Right cardiac atrium (tissue), 5 donors: ENCODE data around the gene ZNF536. TPM values are rescaled to one million over a fixed set of nuclear protein-coding genes. Genes with fewer than 3 reads are reported as not detected.
"Not testable (repeated sequence)": the region's sequence is repeated elsewhere in the genome, so short reads cannot be mapped to it uniquely, and the experiment has no call there.

Experiments used
- ATAC-seq, 2 donors: fragments of 200-7000 bp; cut with Tn5 transposase; one replicate each; pipeline versions ENCODE4 v1.8.0 to v1.9.1; 2020; ENCODE audit warnings: moderate library complexity in 2 of 2, mild to moderate bottlenecking in 1 of 2
- DNase-seq, 3 donors: peaks; one replicate each; pipeline ENCODE4 v3.0.0-alpha.2; 2020
- H3K27ac ChIP-seq: one replicate; pipeline ENCODE4 v1.5.1; 2013; ENCODE audit warnings: mild to moderate bottlenecking, low read length, control low read depth, moderate library complexity
- H3K27me3 ChIP-seq: one replicate; pipeline ENCODE4 v1.6.1; 2013; ENCODE audit not compliant: control insufficient read depth, insufficient read depth
- H3K4me1 ChIP-seq: one replicate; pipeline ENCODE4 v1.6.1; 2013; ENCODE audit warnings: low read length; ENCODE audit not compliant: control insufficient read depth, insufficient read depth
- H3K4me3 ChIP-seq: one replicate; pipeline ENCODE4 v1.5.1; 2013; ENCODE audit warnings: low read length, control low read depth
- H3K9me3 ChIP-seq: one replicate; pipeline ENCODE4 v1.6.1; 2013; ENCODE audit warnings: low read length; ENCODE audit not compliant: control insufficient read depth
- WGBS: extraction: QIAGEN DNeasy Blood & Tissue Kit; methylation state at CpG from one replicate; pipeline ENCODE4 v1.1.7; 2013; 5-methylcytosine and 5-hydroxymethylcytosine counted together
- intact Hi-C, 4 donors: fragments of 100-400 bp; cut with DNase I; formaldehyde crosslinking; loops; one replicate each; pipeline versions ENCODE4 v1.11.0 to v1.14.0; 2022 to 2023
- polyA plus RNA-seq: library from polyadenylated mRNA; stranded (reverse); fragments of 200-250 nt; gene quantifications from one replicate; pipeline ENCODE4 v1.2.3, GENCODE V29; 2013
- total RNA-seq, 4 donors: library from RNA; stranded (reverse); fragmentation: NEBNext Ultra II Directional; extraction: Animal tissue kit (Norgen Biotek cat#: 25700); gene quantifications; one replicate each; pipeline ENCODE4 v1.2.1, GENCODE V29; 2021
- donor health status: healthy with polysubstance abuse.
- donor health status: DM: no; HTN: yes; CAD: no.
- donor health status: DM: no; HTN: no; CAD: no.
- donor health status: DM: no; HTN: yes; CAD: no; lungs with severe emphysema.
- donor health status: DM: yes; HTN: yes; CAD: no.

ZNF536 gene
- total and polyA plus RNA-seq, 5 donors: 2.5 to 6.5 (median 4.2) TPM

DNA sequence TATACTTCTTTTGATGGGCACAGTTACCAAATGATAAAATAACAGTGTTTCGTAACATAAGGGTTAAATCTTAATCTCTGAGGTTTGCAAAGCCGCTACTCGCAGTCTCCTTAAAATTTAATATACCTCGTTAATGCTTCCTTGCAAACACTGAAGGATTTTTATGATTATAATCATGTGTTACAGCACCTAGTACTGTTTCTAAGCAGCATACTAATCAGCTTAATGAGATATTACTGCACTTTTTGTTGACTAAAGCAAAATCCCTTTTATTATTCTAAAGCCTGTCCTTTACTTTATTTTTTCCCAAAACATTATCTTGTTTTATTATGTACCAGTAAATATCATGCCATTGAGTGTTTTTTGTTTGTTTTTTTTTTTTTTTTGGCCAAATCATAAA lies 70.5 kb downstream of the ZNF536 start:
- Histone ChIP-seq H3K4me1 (no peaks in the 10 kb centered on the region), H3K27me3 (no peaks in the 10 kb centered on the region), H3K27ac (no peak overlapping the region), H3K9me3 (no peaks in the 10 kb centered on the region), H3K4me3 (no peak overlapping the region)
- intact Hi-C loops: no loop called here
- no peak for ATAC-seq
- WGBS: 82% methylated on average over 4 of the region's 4 CpGs
- DNase-seq: no peak

DNA sequence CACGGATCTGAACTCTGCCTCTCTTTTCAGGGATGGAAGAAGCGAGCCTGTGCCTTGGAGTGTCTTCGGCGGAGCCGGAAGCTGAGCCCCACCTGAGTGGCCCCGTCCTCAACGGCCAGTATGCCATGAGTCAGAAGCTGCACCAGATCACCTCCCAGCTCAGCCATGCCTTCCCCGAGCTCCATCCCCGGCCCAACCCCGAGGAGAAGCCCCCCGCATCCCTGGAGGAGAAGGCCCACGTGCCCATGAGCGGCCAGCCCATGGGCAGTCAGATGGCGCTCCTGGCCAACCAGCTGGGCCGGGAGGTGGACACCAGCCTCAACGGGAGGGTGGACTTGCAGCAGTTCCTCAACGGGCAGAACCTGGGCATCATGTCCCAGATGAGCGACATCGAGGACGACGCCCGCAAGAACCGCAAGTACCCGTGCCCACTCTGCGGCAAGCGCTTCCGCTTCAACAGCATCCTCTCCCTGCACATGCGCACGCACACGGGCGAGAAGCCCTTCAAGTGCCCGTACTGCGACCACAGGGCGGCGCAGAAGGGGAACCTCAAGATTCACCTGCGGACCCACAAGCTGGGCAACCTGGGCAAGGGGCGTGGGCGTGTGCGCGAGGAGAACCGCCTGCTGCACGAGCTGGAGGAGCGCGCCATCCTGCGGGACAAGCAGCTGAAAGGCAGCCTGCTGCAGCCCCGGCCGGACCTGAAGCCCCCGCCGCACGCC lies 71.5 kb downstream of the ZNF536 start:
- ATAC-seq (no peak), DNase-seq (no peak)
- Histone ChIP-seq H3K4me3 (no peak overlapping the region), H3K27me3 (no peaks in the 10 kb centered on the region), H3K27ac (no peak overlapping the region), H3K4me1 (no peaks in the 10 kb centered on the region), H3K9me3 (no peaks in the 10 kb centered on the region)
- WGBS: 95% methylated on average over 50 of the region's 50 CpGs
- intact Hi-C loops: no loop called here

DNA sequence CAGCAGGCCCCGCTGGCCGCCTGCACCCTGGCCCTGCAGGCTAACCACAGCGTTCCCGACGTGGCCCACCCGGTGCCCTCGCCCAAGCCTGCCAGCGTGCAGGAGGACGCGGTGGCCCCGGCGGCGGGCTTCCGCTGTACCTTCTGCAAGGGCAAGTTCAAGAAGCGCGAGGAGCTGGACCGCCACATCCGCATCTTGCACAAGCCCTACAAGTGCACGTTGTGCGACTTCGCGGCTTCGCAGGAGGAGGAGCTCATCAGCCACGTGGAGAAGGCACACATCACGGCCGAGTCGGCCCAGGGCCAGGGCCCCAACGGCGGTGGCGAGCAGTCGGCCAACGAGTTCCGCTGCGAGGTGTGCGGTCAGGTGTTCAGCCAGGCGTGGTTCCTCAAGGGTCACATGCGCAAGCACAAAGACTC lies 72.1 kb downstream of the ZNF536 start:
- intact Hi-C loops: no loop called here
- no peaks in the 10 kb centered on the region for H3K9me3 ChIP-seq
- no peak for DNase-seq
- H3K4me3 ChIP-seq: no peak overlapping the region
- H3K27me3 ChIP-seq: no peaks in the 10 kb centered on the region
- H3K4me1 ChIP-seq: no peaks in the 10 kb centered on the region
- WGBS: 96% methylated on average over 37 of the region's 37 CpGs
- ATAC-seq: peak in 1 of 2 donors; percentile 10
- no peak overlapping the region for H3K27ac ChIP-seq

DNA sequence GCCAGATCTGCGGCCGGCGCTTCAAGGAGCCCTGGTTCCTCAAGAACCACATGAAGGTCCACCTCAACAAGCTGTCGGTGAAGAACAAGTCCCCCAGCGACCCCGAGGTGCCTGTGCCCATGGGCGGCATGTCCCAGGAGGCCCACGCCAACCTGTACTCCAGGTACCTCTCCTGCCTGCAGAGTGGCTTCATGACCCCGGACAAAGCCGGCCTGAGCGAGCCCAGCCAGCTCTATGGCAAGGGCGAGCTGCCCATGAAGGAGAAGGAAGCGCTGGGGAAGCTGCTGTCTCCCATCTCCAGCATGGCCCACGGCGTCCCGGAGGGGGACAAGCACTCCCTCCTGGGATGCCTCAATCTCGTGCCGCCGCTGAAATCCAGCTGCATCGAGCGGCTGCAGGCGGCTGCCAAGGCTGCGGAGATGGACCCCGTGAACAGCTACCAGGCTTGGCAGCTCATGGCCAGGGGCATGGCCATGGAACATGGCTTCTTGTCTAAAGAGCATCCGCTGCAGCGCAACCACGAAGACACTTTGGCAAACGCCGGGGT lies 72.6 kb downstream of the ZNF536 start:
- no peak overlapping the region for H3K27ac ChIP-seq
- H3K27me3 ChIP-seq: no peaks in the 10 kb centered on the region
- H3K4me1 ChIP-seq: no peaks in the 10 kb centered on the region
- ATAC-seq: peak in 1 of 2 donors; percentile 11
- intact Hi-C loops: no loop called here
- no peaks in the 10 kb centered on the region for H3K9me3 ChIP-seq
- no peak overlapping the region for H3K4me3 ChIP-seq
- 94% methylated on average over 29 of the region's 29 CpGs for WGBS
- no peak for DNase-seq

DNA sequence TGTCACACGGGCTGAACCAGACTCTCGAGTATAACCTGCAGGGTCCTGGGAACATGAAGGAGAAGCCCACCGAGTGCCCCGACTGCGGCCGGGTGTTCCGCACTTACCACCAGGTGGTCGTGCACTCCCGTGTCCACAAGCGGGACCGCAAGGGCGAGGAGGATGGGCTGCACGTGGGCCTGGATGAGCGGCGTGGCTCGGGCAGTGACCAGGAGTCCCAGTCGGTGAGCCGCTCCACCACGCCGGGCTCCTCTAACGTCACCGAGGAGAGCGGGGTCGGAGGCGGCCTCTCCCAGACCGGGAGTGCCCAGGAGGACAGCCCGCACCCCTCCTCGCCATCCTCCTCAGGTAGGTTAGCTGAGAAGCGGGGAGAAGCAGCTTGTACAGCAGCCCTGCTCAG lies 73.2 kb downstream of the ZNF536 start:
- Histone ChIP-seq H3K27ac (no peak overlapping the region), H3K9me3 (no peaks in the 10 kb centered on the region), H3K27me3 (no peaks in the 10 kb centered on the region), H3K4me1 (peaks cover 2% of the 10 kb centered on the region), H3K4me3 (no peak overlapping the region)
- WGBS: 94% methylated on average over 29 of the region's 29 CpGs
- intact Hi-C loops: no loop called here
- DNase-seq (no peak), ATAC-seq (no peak)

DNA sequence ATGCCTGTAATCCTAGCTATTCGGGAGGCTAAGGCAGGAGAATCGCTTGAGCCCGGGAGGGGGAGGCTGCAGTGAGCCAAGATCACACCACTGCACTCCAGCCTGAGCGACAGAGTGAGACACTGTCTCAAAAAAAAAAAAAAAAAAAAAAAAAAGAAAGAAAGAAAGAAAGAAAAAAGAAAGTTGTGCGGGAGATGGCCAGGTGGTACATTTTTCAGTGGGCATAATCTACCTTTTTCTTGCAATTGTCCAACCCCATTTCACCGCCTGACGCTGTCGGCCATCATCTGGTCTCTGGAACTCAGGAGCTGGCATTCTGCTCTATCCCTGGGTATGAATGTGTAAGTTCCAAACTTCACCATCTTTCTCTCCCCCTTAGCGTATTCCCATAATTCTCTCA lies 73.9 kb downstream of the ZNF536 start:
- H3K4me1 ChIP-seq, H3K9me3 ChIP-seq, ATAC-seq, intact Hi-C loops, DNase-seq, H3K27ac ChIP-seq, H3K4me3 ChIP-seq, H3K27me3 ChIP-seq: not testable (repeated sequence)
- WGBS: 95% methylated on average over 9 of the region's 9 CpGs

DNA sequence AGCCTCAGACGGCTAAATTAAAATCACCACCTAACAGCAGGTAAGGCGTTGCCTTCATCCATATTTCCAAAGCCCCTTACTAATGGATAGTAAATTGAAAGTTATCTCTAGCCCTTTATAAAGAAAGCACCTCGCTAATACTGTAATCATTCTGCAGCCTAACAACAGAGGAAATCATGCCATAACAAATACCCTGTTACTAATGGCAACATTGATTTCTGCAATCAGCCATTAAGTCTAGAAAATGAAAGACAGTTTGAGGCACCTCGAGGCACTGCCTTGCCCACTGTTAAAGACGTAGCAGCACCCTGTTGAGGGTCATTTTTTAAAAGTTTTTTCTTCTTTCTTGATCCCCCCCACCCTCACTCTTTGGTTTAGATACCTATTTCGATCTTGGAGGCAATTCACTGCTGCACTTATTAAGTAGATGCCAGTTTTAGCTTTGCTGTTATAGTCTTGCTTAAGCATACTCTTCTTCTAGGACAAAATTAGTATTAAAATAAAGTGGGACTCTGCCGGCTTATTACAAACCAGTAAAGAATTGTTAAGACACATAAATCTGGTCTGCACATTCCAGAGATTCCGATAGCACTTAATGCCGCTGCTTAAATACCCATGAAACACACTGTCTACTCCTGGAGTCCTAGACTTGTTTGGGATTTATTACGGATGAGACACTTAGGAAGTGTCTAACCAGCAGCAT lies 74.8 kb downstream of the ZNF536 start:
- Histone ChIP-seq H3K9me3 (no peaks in the 10 kb centered on the region), H3K4me1 (peaks cover 2% of the 10 kb centered on the region), H3K27me3 (no peaks in the 10 kb centered on the region), H3K4me3 (no peak overlapping the region), H3K27ac (no peak overlapping the region)
- no peak for DNase-seq
- WGBS: 72% methylated on average over 10 of the region's 10 CpGs
- no peak for ATAC-seq
- intact Hi-C loops: no loop called here

DNA sequence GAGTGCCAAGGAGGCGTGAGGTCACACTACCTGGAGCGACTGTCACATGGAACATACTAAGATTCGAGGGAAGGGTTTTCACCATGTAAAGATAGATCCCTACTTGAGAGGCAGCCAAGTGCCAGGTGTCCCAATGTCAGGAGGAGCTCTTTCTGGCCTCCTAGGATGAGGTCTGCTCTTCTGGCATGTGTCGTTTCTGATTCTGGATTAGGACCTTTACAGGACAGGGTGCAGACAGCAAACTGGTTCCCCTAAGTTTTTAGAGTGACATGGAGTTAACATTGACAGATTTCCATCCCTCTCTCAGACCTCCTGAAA lies 75.3 kb downstream of the ZNF536 start:
- ATAC-seq: no peak
- Histone ChIP-seq H3K27ac (no peak overlapping the region), H3K4me3 (no peak overlapping the region), H3K4me1 (peaks cover 2% of the 10 kb centered on the region), H3K9me3 (no peaks in the 10 kb centered on the region), H3K27me3 (no peaks in the 10 kb centered on the region)
- intact Hi-C loops: no loop called here
- no peak for DNase-seq
- 77% methylated on average over 4 of the region's 4 CpGs for WGBS

DNA sequence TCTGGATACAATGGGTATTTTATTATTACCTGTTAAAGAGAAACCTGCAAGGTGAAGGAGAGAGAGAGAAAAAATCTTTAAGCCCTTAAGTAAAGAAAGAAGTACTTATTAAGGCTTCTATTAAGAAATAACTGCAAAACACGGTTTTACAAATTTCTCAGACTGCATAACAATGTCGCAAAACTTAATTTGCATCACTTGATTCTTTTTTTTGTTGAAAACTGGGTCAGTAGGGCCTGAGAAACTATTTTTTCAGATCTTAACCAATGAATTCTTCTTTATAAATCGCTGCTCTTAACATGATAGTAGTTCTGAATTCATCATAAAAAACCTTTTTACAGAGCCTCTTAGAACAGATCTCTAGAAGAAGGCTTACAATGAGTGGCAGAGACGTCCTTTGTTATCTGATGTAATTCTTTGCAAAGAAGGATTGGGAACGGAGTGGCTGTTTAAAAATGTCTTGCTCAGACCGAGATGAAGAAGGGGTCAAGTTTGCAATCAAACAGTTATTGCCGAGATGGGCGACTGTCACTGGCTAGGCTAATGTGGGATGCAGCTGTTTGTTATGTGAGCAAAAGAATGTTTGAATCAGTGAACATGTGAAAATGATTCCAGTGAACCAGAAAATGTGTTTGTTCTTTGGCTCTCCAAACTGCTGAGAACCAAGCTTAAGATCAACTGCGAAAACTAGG lies 76.3 kb downstream of the ZNF536 start:
- ATAC-seq (no peak), DNase-seq (no peak)
- WGBS: 54% methylated on average over 9 of the region's 9 CpGs
- H3K27me3 ChIP-seq: no peaks in the 10 kb centered on the region
- no peak overlapping the region for H3K4me3 ChIP-seq
- no peaks in the 10 kb centered on the region for H3K9me3 ChIP-seq
- peaks cover 2% of the 10 kb centered on the region for H3K4me1 ChIP-seq
- intact Hi-C loops: no loop called here
- H3K27ac ChIP-seq: no peak overlapping the region

DNA sequence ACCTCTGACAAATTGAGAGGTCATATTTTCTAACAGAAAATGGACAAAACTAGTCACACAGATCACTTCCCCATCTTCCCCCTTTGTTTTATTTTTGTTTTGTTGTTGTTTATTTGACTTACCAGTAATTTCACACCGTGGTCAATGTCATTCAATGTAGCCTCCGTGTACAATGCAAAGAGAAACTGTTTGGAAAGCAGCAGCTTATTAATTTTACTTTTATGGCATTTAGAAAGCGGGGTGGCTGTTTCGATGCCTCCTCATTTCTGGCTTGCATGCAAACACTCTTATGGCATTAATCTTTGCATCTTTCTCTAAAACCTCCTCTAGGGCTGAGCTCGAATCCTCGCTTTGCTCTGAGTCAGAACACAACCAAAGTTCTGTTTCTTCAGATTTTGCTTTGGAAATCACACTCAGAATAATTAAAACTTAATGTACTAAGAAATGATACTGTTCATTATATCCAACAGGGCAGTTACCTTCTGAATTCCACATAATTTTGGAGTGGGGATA lies 77.0 kb downstream of the ZNF536 start:
- DNase-seq (no peak), ATAC-seq (no peak)
- WGBS: 67% methylated on average over 6 of the region's 6 CpGs
- Histone ChIP-seq H3K27ac (no peak overlapping the region), H3K9me3 (no peaks in the 10 kb centered on the region), H3K4me3 (no peak overlapping the region), H3K27me3 (no peaks in the 10 kb centered on the region), H3K4me1 (peaks cover 2% of the 10 kb centered on the region)
- intact Hi-C loops: no loop called here

DNA sequence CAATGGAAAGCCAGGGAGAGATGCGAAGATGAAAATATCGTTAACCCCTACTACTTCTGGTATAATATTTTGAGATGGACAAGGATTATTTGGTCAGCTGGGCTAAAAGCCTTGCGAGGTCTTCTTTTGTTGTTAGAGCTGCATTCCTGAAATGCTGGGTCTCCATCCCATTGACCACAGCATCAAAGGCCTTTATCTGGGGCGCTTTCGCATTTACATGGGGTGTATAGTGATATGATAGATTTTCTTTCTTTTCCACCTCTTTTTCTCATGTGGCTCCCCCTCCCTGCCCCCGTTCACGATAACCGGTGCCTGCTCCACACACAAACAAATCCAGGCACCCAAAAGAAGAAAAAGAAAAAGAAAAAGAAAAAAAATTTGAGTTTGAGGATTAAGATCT lies 77.5 kb downstream of the ZNF536 start:
- H3K4me3 ChIP-seq: no peak overlapping the region
- H3K27me3 ChIP-seq: no peaks in the 10 kb centered on the region
- H3K27ac ChIP-seq: no peak overlapping the region
- DNase-seq: no peak
- no peaks in the 10 kb centered on the region for H3K9me3 ChIP-seq
- no peak for ATAC-seq
- H3K4me1 ChIP-seq: peaks cover 2% of the 10 kb centered on the region
- intact Hi-C loops: no loop called here
- 36% methylated on average over 8 of the region's 8 CpGs for WGBS
